ENCODE results near the gene CEP72. TPM values are rescaled to one million over a fixed set of nuclear protein-coding genes. Genes with fewer than 3 reads are reported as not detected.

The CEP72 gene
- total RNA-seq, 6 experiments from 2014 or later, result 2.9 to 5.0 (median 4.0) TPM

DNA sequence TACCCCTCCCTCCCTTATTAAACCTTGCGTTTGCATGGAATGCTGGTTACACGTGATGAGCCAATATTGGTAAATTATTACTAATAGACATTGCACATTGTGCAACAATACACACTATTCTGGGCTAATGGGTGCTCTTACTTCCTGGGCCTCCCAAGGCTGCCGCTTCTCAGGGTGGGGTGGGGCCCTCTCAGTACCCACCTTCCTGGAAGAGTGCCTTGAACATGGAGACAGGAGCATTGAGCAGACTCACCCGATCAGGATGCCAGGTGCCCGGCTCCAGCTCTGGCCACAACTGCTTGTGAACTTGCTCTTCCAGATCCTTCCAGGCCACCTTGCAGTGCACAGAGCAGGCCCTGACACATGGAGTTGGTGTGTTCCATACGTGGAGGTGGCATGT lies 24.7 kb upstream of the CEP72 start:
- H3K4me3 Mint-ChIP-seq, result no peak overlapping the region
- H3K27ac Mint-ChIP-seq, result no peak overlapping the region
- no peak for DNase-seq
- H3K27me3 Mint-ChIP-seq (ENCODE audit: insufficient read depth), result peaks cover 9% of the 10 kb centered on the region
- TF ChIP-seq, protein P1, sequence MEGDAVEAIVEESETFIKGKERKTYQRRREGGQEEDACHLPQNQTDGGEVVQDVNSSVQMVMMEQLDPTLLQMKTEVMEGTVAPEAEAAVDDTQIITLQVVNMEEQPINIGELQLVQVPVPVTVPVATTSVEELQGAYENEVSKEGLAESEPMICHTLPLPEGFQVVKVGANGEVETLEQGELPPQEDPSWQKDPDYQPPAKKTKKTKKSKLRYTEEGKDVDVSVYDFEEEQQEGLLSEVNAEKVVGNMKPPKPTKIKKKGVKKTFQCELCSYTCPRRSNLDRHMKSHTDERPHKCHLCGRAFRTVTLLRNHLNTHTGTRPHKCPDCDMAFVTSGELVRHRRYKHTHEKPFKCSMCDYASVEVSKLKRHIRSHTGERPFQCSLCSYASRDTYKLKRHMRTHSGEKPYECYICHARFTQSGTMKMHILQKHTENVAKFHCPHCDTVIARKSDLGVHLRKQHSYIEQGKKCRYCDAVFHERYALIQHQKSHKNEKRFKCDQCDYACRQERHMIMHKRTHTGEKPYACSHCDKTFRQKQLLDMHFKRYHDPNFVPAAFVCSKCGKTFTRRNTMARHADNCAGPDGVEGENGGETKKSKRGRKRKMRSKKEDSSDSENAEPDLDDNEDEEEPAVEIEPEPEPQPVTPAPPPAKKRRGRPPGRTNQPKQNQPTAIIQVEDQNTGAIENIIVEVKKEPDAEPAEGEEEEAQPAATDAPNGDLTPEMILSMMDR (IDR thresholded peaks at IDR 0.05), result no peak
- peaks cover 9% of the 10 kb centered on the region for H3K9me3 Mint-ChIP-seq
- peaks cover 17% of the 10 kb centered on the region for H3K4me1 Mint-ChIP-seq (ENCODE audit: low read depth)
- no peaks in the 10 kb centered on the region for H3K36me3 Mint-ChIP-seq (ENCODE audit: low read depth)

DNA sequence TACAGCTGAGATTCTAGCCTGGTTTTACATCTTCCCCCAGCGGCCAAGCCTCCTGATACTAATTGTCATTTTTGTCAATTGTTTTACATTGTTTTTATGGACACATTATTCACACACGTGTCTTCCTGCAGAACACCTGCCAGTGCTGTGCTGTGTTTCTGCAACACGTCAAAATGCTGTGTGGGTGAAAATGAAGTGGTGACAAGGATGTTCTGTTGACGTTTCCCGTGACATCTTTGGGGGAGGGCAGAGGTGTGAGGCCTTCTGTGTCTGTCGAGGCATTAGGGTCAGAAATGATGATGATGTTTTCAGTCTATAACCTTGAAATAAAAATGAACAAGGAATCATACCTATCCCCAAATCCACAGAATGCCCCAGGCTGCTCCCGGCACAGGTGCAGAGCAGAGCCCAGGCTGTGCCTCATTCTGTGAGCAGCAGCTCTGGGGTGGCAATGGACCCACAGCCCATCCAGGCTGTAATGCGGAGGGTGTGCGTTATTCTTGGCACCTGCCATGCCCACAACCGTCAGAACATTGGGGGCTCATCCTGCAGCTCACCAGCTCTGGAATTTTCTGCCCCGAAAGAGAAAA lies 23.6 kb upstream of the CEP72 start:
- no peaks in the 10 kb centered on the region for H3K36me3 Mint-ChIP-seq (ENCODE audit: low read depth)

DNA sequence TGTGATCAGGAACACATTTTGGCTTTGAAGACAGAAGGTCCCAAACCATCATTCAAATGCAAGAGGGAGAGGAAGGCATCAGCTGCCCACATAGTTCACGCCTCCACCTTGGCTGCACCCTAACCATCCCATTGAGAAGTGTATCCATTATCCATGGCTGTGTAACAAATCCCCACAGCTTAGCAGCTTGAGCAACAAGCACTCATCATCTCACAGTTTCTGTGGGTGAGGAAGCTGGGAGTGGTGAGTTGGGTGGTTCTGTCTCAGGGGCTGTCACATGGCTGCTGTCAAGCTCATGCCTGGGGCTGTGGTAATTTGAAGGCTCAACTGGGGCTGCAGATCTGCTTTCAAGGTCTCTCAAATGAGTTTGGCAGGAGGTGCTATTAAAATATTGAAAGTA lies 23.0 kb upstream of the CEP72 start:
- Mint-ChIP-seq H3K36me3 (ENCODE audit: low read depth) (no peaks in the 10 kb centered on the region), H3K27ac (no peak overlapping the region), H3K27me3 (ENCODE audit: insufficient read depth) (peaks cover 11% of the 10 kb centered on the region), H3K4me3 (no peak overlapping the region), H3K9me3 (peaks cover 4% of the 10 kb centered on the region; the same call in 1 of the 2 replicates), H3K4me1 (ENCODE audit: low read depth) (peaks cover 17% of the 10 kb centered on the region)
- TF ChIP-seq, protein P1 (IDR thresholded peaks at IDR 0.05), result no peak
- DNase-seq, result no peak

More for the DNA sequence above, 23.6 kb upstream of the CEP72 start:
- Mint-ChIP-seq H3K4me1 (ENCODE audit: low read depth) (peaks cover 17% of the 10 kb centered on the region), H3K27me3 (ENCODE audit: insufficient read depth) (peaks cover 11% of the 10 kb centered on the region), H3K9me3 (peaks cover 4% of the 10 kb centered on the region; the same call in 1 of the 2 replicates), H3K4me3 (no peak overlapping the region), H3K27ac (no peak overlapping the region)
- TF ChIP-seq, protein P1 (IDR thresholded peaks at IDR 0.05), result no peak
- DNase-seq, result no peak

DNA sequence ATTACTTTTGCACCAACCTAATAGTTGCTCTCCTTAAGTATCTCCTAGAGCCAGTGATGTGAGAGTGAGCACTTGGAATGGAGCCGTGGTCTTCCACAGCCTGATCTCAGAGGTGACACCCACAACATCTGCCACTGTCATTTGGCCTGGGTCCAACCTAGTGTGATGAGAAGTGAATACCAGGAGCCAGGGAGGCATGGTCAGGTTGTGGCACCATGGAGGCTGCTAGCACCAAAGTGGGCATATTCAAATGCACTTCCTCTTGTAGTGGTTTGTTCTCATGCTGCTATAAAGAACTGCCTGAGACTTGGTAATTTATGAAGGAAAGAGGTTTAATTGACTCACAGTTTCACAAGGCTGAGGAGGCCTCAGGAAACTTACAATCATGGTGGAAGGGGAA lies 22.6 kb upstream of the CEP72 start:
- peaks cover 17% of the 10 kb centered on the region for H3K4me1 Mint-ChIP-seq (ENCODE audit: low read depth)

DNA sequence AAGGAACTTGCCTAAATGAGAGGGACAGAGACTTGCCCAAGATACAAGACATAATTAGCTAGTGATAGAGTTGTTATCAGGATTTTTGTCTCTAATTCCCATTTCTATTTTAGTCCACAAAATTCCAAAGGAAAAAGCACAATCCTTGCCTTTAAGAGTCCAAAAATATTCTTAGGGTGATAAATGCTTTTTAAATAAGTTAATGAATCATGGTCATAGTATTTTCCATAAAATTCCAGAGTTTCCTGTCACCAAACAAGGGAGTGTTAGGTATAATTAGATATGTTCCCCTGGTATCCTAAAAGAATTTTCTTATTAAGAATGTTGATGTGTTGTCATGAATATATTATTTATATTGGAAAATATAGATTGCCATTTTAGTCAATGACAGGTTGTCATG lies 21.8 kb upstream of the CEP72 start:
- Mint-ChIP-seq H3K27me3 (ENCODE audit: insufficient read depth) (peaks cover 20% of the 10 kb centered on the region), H3K9me3 (peaks cover 4% of the 10 kb centered on the region; the same call in 1 of the 2 replicates), H3K4me3 (no peak overlapping the region), H3K4me1 (ENCODE audit: low read depth) (peaks cover 17% of the 10 kb centered on the region), H3K36me3 (ENCODE audit: low read depth) (no peaks in the 10 kb centered on the region), H3K27ac (no peak overlapping the region)
- TF ChIP-seq, protein P1 (IDR thresholded peaks at IDR 0.05), result no peak
- DNase-seq, result no peak

More for the DNA sequence above, 22.6 kb upstream of the CEP72 start:
- Mint-ChIP-seq H3K9me3 (peaks cover 4% of the 10 kb centered on the region; the same call in 1 of the 2 replicates), H3K36me3 (ENCODE audit: low read depth) (no peaks in the 10 kb centered on the region), H3K27me3 (ENCODE audit: insufficient read depth) (peaks cover 14% of the 10 kb centered on the region), H3K27ac (no peak overlapping the region), H3K4me3 (no peak overlapping the region)
- DNase-seq, result no peak
- TF ChIP-seq, protein P1 (IDR thresholded peaks at IDR 0.05), result no peak

Data from HFFc6 (cell line).